Astrocyte (in vitro differentiated cells and primary cell): ENCODE results near the gene SKA3.

Experiments
- EZH2 ChIP-seq: IDR thresholded peaks from 2 replicates; pipeline ENCODE4 v1.6.1; 2012; ENCODE audit warnings: mild to moderate bottlenecking, low read length, inconsistent platforms; ENCODE audit not compliant: insufficient read depth
- TF ChIP-seq, protein P1 (sequence below): IDR thresholded peaks from 2 replicates; pipeline ENCODE4 v1.5.1; 2011; ENCODE audit warnings: low read depth, mild to moderate bottlenecking, inconsistent platforms, low read length, moderate library complexity; ENCODE audit not compliant: insufficient read depth

GRCh38 chr13:21118180-21118579 is 58.2 kb downstream of the SKA3 start:
- TF ChIP-seq, protein P1, sequence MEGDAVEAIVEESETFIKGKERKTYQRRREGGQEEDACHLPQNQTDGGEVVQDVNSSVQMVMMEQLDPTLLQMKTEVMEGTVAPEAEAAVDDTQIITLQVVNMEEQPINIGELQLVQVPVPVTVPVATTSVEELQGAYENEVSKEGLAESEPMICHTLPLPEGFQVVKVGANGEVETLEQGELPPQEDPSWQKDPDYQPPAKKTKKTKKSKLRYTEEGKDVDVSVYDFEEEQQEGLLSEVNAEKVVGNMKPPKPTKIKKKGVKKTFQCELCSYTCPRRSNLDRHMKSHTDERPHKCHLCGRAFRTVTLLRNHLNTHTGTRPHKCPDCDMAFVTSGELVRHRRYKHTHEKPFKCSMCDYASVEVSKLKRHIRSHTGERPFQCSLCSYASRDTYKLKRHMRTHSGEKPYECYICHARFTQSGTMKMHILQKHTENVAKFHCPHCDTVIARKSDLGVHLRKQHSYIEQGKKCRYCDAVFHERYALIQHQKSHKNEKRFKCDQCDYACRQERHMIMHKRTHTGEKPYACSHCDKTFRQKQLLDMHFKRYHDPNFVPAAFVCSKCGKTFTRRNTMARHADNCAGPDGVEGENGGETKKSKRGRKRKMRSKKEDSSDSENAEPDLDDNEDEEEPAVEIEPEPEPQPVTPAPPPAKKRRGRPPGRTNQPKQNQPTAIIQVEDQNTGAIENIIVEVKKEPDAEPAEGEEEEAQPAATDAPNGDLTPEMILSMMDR: no peak
- no peak for TF ChIP-seq EZH2
